OCI-LY7 (cell line): ENCODE results near the gene PRR5L.

Source experiments
- CTCF ChIP-seq: fragments of 200-600 bp; sonication (generic); conservative IDR thresholded peaks from 2 replicates; pipeline ENCODE4 v1.5.1; 2014; ENCODE audit warnings: mild to moderate bottlenecking, antibody characterized with exemption, low read length, moderate library complexity, mixed read lengths
- EZH2phosphoT487 ChIP-seq: fragments of 200-600 bp; sonication (generic); IDR thresholded peaks from 2 replicates; pipeline ENCODE4 v1.6.1; 2018; ENCODE audit warnings: low read depth, borderline replicate concordance, mild to moderate bottlenecking, mixed run types, antibody characterized with exemption, low read length, moderate library complexity, mixed read lengths

- no peak for TF ChIP-seq EZH2phosphoT487
- no peak for TF ChIP-seq CTCF
Observed at GRCh38 chr11:36304351-36304750, 8.3 kb downstream of the PRR5L start.
